ENCODE measurements around the gene PPP2R2C. TPM values are rescaled to one million over a fixed set of nuclear protein-coding genes. Genes with fewer than 3 reads are reported as not detected.

The PPP2R2C gene
- total RNA-seq, 4 donors from 2014 or later = 50.7 to 81.3 (median 62.0) TPM

DNA sequence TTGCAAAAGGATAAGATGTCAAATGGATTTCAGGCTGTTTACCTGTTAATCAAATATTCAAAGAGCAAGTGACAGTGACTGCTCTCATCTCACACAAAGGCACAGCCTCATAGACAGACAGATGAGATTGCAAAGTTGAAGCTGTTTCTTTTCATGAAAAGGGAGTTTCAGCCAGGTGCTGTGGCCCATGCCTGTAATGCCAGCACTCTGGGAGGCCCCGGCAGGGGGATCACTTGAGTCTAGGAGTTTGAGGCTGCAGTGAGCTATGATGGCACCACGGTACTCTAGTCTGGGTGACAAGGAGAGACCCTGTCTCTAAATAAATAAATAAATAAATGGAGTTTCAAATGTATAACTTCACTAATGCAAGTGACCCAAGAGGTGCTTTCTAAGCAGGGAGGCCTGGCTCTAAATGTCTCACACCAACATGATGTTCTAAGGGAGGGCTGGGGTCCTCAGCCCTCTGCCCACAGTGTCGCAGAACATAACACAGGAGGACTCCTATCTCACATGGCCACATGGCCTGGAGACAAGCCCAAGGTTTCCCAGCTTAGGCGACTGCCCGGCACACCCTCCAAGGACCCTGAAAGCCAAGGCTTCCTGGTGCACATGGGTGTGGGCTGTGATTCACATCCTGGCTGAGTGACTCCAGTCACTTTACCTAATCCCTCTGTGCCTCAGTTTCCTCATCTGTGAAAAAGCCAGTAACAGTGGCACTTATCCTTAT lies 26.8 kb downstream of the PPP2R2C start:
- WGBS, 2 donors = 68 to 72% methylated on average over 5 of the region's 5 CpGs
- no peak for DNase-seq (ENCODE audit: low spot score in 2 of 2)
- no peak for TF ChIP-seq POLR2A (IDR thresholded peaks at IDR 0.05)
- TF ChIP-seq, protein P1, sequence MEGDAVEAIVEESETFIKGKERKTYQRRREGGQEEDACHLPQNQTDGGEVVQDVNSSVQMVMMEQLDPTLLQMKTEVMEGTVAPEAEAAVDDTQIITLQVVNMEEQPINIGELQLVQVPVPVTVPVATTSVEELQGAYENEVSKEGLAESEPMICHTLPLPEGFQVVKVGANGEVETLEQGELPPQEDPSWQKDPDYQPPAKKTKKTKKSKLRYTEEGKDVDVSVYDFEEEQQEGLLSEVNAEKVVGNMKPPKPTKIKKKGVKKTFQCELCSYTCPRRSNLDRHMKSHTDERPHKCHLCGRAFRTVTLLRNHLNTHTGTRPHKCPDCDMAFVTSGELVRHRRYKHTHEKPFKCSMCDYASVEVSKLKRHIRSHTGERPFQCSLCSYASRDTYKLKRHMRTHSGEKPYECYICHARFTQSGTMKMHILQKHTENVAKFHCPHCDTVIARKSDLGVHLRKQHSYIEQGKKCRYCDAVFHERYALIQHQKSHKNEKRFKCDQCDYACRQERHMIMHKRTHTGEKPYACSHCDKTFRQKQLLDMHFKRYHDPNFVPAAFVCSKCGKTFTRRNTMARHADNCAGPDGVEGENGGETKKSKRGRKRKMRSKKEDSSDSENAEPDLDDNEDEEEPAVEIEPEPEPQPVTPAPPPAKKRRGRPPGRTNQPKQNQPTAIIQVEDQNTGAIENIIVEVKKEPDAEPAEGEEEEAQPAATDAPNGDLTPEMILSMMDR (IDR thresholded peaks at IDR 0.05) = no peak
- H3K4me3 ChIP-seq (ENCODE audit: low read depth, poor library complexity, severe bottlenecking) = no peak overlapping the region
- intact Hi-C loops (cut with DNase I; ENCODE audit: low total_unique reads) = no loop called here

DNA sequence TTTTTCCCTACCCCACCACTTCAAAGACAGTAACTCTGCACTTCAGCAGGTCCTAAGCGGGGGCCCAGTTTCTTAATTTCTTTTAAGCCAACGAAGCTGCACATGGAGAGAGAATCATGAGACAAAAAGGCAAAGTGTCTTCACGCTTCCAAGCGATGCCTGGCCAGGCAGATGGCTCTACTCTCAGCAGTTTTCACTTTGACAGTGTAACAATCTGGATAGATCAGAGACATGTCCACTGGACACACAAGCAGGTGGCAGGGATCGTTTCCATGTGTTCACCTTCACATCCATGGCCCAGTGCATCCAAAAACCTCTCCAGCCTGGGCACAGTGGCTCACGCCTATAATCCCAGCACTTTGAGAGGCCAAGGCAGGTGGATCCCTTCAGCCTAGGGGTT lies 27.8 kb downstream of the PPP2R2C start:
- 74 to 85% methylated on average over 6 of the region's 6 CpGs for WGBS, 2 donors
- intact Hi-C loops (cut with DNase I; ENCODE audit: low total_unique reads) = no loop called here
- TF ChIP-seq POLR2A (IDR thresholded peaks at IDR 0.05) = no peak
- TF ChIP-seq, protein P1 (IDR thresholded peaks at IDR 0.05) = no peak
- no peak overlapping the region for H3K4me3 ChIP-seq (ENCODE audit: low read depth, poor library complexity, severe bottlenecking)
- DNase-seq (ENCODE audit: low spot score in 2 of 2) = no peak

DNA sequence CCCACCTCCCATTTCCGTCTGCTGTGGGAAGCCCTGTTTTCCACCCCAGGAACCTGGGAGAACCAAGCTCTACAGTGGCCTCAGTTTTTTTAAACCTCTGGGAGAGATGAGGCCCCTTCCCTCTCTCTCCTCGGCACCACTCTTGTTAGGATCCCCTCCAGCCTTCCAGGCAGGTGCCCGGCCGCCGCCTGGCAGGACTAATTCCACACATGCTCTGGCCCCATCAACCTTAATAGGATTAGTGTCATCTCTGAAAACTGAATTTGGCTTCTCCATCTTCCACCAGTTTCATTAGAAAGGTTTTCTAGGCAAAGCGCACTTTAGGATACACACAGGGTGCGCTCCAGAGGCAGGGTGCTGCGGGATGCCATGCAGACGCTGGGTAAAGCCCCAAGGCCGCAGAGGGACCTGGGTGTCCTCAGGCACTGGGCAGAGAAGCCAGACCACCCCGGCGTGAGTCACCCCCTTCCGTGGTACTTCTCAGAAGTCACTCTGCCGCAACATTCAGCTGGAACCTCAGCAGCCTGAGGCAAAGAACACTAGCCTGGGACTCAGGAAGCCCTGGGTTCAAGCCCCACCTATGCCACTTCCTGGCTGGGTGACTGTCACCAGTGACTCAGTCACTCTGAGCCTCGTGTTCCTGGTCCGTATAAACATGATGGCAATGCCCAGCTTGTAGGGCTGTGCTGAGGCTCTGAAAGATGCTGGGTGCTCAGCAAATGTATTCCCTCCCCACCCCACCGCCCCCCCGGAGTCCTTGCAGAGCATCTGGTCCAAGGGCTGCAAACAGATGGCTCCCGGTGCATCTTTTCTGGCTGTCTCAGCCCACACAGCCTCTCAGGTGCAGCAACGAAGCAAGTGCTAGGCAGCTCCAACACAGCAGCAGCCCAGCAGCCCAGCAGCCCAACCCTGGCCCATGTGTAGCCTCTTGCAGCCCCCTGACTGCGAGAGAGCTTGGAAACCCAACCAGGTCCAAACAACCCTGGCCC lies 29.1 kb downstream of the PPP2R2C start:
- intact Hi-C loops (cut with DNase I; ENCODE audit: low total_unique reads) = no loop called here
- WGBS, 2 donors = 86 to 88% methylated on average over 18 to 20 of the region's 21 CpGs
- no peak for DNase-seq (ENCODE audit: low spot score in 2 of 2)
- TF ChIP-seq POLR2A (IDR thresholded peaks at IDR 0.05) = no peak
- TF ChIP-seq, protein P1 (IDR thresholded peaks at IDR 0.05) = no peak
- no peak overlapping the region for H3K4me3 ChIP-seq (ENCODE audit: low read depth, poor library complexity, severe bottlenecking)

DNA sequence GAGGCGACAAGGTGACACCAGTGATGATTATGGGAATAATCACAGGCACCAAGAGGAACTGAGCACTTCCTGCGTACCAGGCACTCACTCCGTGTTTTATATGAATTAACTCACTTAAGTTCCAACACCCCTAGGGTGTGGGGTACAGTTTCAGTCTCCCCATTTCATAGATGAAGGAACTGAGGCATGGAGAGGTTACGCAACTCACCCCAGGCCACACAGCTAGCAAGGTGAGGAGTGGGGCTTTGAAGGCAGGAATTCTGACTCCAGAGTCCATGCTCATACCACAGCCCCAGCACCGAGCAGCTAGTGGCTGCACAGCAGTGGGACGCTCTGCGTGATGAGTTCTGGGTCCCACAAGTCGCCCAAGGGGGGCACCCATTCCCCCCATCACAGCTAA lies 29.9 kb downstream of the PPP2R2C start:
- no peak for DNase-seq (ENCODE audit: low spot score in 2 of 2)
- H3K4me3 ChIP-seq (ENCODE audit: low read depth, poor library complexity, severe bottlenecking) = no peak overlapping the region
- TF ChIP-seq, protein P1 (IDR thresholded peaks at IDR 0.05) = no peak
- no peak for TF ChIP-seq POLR2A (IDR thresholded peaks at IDR 0.05)
- intact Hi-C loops (cut with DNase I; ENCODE audit: low total_unique reads) = no loop called here
- WGBS, 2 donors = 82 to 87% methylated on average over 8 of the region's 8 CpGs

DNA sequence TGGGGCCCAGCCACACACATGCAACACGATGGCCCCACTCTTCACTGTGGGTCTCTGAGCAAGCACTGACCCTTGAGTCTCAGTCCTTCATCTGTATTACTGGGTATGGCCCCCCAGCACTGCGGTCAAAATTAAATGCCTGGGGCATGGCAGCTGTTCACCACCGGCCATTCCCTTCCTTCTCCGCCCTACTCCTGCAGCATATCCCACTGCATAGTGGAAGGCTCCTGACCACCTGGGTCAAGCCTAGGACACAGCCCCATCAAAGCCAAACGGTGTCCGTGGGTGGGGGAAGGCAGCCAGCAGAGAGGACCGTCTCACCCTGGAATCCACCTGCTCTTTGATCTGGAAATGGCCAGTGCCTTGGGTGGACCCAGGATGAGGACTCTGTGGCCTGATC lies 30.7 kb downstream of the PPP2R2C start:
- no peak overlapping the region for H3K4me3 ChIP-seq (ENCODE audit: low read depth, poor library complexity, severe bottlenecking)
- DNase-seq (ENCODE audit: low spot score in 2 of 2) = no peak
- WGBS, 2 donors = 91 to 94% methylated on average over 6 to 7 of the region's 7 CpGs
- intact Hi-C loops (cut with DNase I; ENCODE audit: low total_unique reads) = no loop called here
- TF ChIP-seq, protein P1 (IDR thresholded peaks at IDR 0.05) = no peak
- TF ChIP-seq POLR2A (IDR thresholded peaks at IDR 0.05) = no peak
